ENCODE results near the gene SEMA3G. TPM values are rescaled to one million over a fixed set of nuclear protein-coding genes. Genes with fewer than 3 reads are reported as not detected.

The SEMA3G gene
- polyA plus RNA-seq, 5 donors = 4.3 to 8.2 (median 7.0) TPM

DNA sequence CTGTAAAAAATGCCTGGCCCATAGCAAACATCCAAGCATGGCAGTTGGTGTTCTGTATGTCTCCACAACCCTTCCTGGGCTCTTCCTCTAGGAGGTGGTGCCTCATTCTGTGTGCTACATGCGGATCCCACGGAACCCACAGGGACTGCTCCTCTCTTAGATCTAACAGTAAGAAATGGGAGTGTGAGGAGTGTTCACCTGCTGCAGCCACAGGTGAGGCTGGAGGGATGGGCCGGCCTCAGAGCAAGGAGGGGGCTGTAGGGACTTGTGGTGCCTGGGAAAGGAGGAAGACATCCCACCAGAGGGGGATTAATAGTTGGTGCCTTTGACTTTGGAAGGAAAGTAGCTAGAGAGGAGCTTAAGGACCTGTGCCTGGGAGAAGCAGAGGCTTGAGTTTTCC, 22.2 kb downstream of the SEMA3G start:
- no peak for DNase-seq

DNA sequence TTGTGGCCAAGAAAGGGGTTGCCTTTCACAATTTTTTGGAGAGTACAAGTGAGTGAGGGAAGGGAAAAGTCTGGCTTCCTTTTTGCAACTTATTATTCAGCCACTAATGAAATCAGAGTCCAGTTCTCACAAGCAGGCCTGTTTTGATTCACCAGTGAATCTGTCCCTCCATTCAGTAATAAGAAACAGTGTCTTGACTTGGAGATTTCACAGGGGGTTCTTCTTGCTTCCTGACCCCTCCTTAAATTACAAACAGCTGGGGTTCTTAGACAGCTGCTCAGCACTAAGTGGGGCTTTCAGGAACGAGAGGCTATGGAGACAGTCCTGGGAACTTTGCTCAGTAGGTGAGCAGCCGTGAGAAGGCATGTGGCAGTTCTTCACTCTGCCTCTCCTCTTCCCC, 24.5 kb downstream of the SEMA3G start:
- no peak for DNase-seq

DNA sequence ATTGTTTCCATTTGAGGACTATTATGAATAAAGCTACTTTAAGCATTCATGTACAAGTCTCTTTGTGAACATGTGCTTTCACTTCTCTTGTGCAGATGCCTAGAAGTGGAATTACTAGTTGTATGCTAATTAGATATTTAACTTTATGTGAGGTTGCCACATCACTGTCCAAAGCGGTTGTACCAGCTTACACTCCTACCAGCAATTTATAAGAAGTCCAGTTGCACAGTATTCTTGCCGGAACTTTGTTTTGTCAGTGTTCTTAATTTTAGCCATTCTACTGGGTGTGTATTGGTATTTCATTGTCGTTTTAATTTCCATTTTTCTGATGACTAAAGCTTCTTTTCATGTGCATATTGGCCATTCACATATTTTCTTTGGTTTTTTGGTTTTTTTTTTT, 29.1 kb downstream of the SEMA3G start:
- DNase-seq = no peak

DNA sequence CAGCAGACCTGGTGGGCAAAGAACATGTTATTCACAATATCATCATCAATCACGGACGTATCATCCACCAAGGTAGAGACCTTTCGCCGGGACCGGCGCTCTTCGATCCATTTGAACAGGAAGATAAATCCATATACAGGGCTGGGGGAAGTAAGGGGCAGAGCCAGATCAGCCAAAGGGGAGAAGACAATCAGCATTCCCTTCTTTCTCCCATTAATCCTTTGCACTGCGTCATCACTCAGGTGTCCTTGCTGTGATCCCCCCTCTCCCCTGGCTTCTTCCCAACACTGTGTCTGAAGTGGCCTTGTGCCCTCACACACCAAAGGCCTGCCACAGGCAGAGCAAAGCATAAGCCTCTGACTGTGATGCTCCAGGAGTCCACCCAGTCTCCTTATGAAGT, 36.4 kb downstream of the SEMA3G start:
- no peak for DNase-seq

DNA sequence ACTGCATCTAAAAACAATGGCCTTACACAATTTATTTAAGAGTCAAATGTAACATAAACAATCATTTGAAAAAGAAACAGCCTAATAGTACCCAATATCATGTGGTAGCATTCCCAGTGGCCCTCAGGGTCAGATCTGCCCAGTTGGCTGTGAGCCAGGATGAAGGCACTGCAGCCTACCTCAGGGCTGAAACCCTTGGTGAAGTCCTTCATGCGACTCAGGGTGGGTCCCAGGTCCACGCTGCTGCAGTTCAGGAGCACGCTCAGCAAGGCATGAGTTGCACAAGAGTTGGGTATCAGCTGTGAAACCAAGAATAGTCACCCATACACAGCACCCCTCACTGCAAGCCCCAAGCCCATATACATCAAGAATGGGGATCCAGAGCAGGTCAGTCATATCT, 37.1 kb downstream of the SEMA3G start:
- no peak for DNase-seq

DNA sequence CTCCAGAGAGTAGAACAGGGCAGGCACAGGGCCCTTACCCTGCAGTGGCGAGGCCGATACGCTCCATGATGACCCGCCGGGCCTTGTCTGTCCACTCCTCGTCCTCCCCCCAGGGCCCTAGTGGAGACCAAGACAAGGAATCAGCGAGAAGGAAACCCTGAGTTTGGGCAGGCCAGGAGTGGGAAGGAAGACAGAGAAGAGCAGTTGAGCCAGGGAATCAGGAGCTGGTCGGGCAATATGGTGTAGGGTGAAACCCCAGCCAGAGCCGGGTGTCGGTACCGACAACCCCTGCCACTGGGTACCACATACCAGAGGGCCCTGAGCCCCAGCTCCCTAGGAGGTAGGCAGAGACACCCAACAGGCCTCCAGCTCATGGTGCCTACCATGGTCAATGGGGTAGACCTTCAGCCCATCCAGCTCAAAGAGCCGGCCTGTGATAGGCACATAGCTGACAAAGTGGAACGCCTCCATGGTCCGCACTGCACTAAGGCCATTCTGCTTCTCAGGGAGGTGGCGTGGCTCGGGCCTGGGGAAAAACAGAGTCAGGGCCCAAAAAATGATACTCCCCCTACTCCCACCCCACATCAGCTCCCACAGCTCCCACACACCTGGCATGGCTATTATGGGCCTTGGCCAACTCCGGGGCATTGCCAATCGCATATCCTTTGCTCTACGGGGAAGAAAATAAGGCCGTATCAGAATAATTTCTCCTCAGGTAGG, 38.0 kb downstream of the SEMA3G start:
- DNase-seq = no peak

DNA sequence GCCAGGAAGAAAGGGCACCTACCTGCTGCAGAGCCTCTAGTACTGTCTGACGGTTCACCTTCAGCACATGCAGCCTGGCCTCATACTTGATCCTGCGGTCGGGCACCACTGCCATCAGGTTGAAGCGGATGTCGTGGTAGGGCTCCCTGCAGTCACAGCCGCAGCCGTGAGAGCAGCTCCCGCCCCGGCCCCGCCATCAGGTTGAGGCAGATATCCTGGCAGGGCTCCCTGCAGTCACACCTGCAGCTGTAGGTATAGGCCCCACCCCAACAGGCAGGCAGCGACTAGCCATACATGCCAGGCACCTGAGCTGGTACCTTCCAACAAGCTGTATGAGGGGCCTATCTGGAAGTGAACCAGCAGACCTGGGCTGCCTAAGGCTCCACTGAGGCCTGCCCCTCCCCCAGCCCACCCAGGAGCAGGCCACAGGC, 38.7 kb downstream of the SEMA3G start:
- no peak for DNase-seq

DNA sequence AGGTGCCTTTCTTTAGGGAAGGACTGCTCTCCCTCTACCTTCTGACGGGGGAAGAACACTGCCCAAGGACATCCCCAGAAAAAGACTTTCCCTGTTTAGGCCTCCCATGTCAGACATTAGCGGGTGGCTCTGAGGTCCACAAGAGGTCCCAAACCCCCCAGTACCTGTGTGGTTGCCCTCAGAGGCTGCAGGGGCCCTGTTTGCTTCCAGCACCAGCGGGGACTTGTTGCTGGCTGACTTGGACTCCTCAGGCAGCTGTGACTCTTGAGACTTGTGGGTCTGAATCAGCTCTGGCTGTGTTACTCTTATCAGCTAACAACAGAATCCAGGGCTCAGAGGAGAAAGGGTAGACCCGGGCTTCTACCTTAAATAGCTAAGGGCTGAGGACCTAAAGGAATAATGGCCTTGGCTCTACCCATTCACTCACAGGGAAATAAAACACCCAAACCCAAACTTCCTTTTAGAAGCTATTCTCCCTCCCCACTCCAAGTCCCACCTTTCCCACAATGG, 39.2 kb downstream of the SEMA3G start:
- DNase-seq = no peak

DNA sequence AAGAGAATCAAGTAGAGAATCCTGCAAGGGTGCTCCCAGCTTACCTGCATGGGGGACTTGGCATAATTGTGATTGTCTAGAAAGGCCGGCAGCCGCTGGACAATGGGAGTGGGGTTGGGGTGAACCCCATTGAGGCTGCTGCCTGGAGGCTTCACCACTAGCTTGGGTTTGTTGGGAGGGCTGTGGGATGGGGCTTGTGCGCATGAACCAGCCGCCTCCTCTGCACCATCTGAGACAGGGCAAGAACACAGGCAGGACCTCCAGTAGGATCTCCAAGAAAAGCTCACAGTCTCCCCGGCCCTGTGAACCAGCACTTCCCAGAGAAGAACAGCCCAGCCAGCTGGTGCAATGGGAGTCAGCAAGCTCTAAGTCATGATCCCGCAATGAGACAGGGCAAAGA, 39.8 kb downstream of the SEMA3G start:
- no peak for DNase-seq

DNA sequence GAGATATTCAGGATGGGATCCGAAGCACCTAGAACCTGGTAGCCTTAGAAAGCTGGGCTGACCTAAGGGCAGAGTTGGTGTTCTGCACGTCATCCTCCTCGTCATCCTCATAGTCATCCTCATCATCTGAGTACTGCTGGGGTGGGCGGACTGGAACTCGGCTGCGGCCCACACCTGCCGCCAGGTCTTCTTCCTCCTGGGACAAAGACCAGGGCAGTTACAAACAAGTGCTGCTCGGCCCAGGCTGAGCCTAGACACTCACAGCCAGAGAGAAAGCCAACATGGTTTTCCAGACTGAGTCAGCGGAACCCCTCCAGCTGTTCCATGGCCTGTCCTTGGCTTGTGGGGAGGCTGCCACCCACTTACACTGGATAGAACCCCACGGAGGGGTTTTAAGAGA, 40.5 kb downstream of the SEMA3G start:
- no peak for DNase-seq

DNA sequence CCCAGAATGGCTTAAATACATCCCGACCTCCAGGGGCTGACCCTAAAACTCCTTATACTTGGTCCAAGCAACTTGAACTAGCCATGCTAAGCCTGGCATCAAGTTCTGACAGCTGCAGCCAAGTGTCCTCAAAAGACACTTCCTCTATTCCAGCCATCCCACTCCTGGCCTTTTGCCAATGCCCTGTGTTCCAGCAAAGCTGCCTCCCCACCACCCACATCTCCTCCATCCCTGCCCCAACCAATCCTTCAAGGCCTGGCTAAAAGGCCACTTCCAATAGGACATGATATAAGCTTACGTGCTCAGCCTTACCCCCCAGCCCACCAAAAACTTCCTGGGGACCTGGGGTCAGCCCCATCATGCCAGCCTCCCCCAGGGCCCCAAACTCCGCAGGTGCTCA, 40.9 kb downstream of the SEMA3G start:
- DNase-seq = no peak

DNA sequence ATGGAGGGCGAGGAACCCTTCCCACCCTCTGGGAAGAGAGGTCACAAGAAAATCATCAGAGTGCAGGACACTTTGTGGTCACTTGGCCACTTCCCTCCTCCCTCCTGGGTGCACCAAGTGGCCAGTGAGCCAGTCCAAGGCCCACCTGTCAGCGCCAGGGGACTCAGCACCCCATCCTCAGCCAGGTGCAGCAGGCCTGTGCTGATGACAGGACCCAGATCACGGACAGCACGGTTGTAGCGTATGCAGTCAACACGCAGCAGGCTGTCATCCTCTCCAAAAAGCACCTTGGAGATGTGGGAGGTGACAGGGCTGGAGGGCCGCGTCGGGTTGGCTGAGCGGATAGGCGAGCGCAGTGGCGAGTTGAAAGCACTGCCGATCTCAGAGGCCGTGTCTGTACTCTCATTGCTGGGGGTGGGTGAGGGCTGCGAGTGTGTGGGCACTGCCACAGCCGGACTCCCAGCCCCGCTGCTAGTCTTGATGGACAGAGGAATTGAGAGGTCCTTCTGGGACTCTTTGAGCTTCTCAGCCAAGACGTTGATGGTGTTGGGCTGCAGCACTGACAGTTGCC, 41.5 kb downstream of the SEMA3G start:
- DNase-seq = no peak

DNA sequence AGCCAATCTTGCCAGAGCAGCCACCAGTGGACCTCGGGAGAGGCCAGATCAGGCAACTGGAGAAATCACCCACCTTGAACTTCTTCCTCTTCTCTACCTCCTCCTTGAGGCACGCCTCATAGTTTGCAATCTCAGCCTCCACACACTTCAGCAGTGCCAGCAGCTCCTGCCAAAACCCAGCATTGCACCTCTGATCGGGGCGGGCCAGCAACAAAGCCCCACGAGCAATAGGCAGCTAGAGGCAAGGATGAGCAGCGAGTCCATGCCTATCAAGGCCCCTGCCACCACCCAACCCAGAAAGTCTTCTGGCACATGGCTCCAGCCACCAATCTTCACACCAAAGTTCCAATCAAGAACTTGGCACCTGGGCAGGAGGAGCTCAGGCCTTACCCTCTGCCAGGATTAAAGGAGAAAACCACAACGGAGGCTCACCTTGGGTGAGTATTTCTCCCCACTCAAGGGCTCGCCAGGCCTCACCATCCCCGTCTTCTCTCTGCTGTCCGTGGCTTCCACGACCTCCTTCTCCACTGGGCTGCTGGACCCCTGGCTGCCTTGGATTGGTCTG, 42.1 kb downstream of the SEMA3G start:
- no peak for DNase-seq

DNA sequence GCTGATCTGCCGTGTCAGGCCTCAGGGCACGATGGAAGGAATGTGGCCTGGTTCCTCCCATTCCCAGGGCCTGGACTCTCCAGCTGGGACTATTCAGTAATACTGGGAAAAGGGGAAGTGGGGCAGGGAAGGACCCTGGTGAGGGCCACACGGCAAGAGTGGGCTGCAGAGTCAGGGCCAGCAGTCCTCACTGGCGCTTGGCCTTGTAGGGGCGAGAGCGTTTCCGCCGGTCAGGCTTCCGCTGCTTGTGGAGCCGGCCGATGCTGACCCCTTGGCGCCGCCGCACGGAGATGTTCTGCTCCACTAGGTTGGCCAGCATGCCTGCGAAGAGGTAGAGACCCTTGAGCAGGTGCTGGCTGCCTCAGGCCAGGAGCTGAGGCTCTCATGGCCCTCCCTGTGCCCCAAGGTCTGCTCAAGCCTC, 42.8 kb downstream of the SEMA3G start:
- DNase-seq = no peak

DNA sequence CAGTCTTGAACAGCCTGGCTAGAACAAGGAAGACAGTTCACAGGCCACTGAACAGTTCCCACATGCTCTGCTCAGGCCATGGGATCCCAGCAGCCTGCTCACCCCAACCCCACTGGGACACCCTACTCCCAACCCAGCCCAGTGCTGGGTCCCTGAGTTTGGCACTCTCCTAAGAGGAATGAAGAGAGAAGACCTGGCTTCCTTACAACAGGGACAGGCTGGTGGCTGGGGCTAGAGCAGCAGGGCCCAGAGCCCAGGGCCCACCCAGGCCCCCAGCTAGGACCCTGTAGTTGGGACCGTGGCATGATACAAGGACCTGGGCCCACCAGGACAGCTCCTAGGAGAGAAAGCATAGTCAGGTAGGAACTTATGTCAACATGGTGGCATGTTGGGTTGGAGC, 43.4 kb downstream of the SEMA3G start:
- DNase-seq = no peak

DNA sequence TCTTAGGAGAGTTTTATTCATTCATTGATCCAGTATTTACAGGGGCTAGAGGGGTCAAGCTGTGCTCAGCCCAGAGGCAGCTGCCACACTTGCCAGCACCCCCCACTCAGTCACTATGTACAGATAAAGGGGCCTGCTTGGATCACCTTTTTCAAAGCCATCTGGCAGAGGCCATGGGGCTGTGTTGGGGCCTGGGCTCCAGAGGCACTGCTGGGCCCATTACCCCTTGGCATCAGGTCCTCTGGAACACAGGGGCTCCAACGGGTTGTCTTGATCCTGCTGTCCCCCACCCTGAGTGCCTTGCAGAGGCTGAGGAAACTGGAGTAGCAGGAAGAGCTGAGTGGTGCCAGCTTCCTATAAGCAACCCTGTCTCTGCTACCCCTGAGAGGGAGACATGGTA, 43.9 kb downstream of the SEMA3G start:
- DNase-seq = no peak

DNA sequence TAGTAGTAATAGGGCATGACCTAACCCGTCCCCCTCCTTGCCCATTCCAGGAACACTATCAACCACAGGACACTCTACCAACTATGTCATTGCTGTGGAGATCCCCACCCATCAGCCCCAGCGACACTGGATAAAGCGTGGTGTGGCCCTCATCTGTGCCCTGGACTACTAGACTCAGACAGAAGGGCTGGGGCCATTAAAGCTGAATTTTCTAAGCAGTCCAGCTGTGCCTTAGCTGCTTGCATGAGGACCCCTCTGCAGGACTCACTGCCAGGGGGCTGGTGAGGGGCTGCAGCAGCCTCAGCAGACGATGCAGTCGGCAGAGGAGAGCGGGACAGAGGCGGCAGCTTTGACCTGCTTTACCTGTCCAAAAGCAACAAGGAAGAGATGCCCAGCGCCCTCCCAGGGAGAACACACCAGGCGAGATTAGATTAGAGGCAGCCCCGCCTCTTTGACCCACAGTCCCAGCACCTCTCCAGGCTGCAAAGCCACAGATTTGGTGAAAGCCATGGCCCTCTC, 44.6 kb downstream of the SEMA3G start:
- no peak for DNase-seq

DNA sequence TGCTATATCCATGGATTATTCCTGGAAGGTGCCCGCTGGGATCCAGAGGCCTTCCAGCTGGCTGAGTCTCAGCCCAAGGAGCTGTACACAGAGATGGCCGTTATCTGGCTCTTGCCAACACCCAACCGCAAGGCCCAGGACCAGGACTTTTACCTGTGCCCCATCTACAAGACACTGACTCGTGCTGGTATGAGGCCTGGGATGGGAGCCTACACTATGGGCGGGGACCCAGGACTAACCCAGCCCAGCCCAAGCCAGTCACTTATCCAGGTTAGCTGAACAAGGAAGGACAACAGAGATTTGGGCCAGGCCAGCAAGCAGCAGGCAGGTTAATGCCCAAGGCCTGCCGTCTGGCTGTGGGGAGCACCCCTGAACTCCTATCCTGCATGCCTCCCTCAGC, 45.3 kb downstream of the SEMA3G start:
- DNase-seq = no peak

DNA sequence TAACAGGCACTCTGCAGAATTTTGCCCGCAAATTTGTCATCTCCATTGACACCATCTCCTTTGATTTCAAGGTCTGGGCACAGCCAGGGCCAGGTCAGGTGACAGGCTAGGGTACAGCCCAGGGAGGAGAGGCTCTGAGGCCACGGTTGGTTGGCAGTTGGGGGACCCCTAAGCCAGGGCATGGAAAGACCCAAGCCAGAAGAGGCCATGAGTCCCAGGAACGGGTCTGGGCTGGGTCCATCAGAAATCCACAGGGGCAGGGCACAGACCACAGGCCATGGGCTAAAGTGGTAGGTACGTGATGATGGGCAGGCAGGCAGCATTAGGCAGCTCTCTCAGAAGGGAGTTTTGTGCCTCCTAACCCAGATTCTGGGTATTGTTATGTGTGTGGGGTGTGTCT, 45.8 kb downstream of the SEMA3G start:
- DNase-seq = no peak

DNA sequence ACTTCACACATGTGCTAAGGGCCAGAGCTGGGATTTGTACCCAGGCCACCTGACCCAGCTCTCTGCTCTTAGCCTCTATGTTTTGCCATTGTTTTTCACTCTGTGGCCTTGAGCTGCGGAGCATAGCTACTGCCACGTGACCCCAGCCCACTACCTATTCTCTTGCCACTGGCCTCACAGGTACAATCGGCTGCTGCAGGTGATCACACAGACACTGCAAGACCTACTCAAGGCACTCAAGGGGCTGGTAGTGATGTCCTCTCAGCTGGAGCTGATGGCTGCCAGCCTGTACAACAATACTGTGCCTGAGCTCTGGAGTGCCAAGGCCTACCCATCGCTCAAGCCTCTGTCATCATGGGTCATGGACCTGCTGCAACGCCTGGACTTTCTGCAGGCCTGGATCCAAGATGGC, 46.2 kb downstream of the SEMA3G start:
- no peak for DNase-seq

DNA sequence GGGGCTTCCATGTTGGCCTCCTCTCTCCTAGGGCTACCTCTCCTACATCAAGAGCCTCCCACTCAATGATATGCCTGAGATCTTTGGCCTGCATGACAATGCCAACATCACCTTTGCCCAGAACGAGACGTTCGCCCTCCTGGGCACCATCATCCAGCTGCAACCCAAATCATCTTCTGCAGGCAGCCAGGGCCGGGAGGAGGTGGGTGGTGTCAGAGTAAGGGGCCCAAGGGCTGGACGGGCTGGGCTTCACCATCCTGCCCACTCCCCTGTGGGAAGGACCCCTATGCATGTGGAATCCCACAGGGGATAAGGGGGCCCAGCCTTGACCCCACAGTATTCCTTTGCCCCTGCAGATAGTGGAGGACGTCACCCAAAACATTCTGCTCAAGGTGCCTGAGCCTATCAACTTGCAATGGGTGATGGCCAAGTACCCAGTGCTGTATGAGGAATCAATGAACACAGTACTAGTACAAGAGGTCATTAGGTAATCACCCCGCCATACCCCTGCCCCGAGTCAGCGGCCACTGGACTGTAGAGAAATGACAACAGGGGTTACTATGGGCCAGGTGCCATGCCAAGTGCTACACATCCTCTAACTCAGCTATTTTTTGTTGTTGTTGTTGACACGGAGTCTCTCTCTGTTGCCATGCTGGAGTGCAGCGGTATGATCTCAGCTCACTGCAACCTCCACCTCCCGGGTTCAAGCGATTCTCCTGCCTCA, 47.1 kb downstream of the SEMA3G start:
- DNase-seq = no peak

DNA sequence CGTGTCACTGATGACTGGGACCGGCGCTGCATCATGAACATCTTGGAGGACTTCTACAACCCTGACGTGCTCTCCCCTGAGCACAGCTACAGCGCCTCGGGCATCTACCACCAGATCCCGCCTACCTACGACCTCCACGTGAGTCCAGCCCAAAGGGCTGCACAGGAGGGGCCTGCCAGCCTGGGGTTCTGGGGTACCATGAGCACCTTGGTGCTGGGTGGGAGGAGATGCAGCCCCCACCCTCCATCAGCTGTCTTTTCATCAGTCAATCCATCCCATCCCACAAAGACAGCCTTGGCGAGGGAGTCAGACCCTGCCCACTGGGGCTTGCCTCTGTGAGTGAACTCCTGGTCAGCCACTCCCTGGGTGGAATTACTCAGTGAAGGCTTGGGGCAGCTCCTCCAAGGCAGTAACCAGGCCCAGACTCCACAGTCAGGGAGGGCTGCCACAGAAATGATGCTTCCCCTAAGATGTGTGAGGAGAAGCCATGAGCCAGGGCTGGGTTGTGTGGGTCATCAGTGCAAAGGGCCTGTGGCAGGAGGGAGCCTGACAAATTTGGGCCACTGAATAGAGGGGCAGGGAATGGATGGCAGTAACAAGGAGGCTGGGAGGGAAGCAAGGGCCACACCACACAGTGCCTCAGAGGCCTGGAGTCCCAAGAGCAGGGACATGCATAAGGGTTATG, 47.9 kb downstream of the SEMA3G start:
- no peak for DNase-seq

Data from right lung (tissue), 5 donors.